HepG2 (cell line): ENCODE results near the gene HDAC4. TPM values are rescaled to one million over a fixed set of nuclear protein-coding genes. Genes with fewer than 3 reads are reported as not detected.

ENCODE experiments used
- GABPB1 ChIP-seq: IDR thresholded peaks from 2 replicates; pipeline ENCODE4 v1.6.1; 2016; ENCODE audit warnings: mild to moderate bottlenecking, missing genetic modification reagents, moderate library complexity, missing compliant biosample characterization
- KDM5B ChIP-seq: sonication (generic); formaldehyde crosslinking; IDR thresholded peaks from 2 replicates; pipeline ENCODE4 v1.4.0; 2020; ENCODE audit warnings: missing genetic modification reagents, mild to moderate bottlenecking, borderline replicate concordance
- MAFG ChIP-seq: sonication (generic); formaldehyde crosslinking; IDR thresholded peaks from 2 replicates; pipeline ENCODE4 v1.5.1; 2020; ENCODE audit warnings: mild to moderate bottlenecking, missing genetic modification reagents
- MTA1 ChIP-seq: sonication (generic); formaldehyde crosslinking; IDR thresholded peaks from 2 replicates; pipeline ENCODE4 v1.4.0; 2020; ENCODE audit warnings: missing genetic modification reagents, mild to moderate bottlenecking, borderline replicate concordance
- SALL1 ChIP-seq: sonication (generic); formaldehyde crosslinking; IDR thresholded peaks from 2 replicates; pipeline ENCODE4 v1.8.0; 2022; ENCODE audit warnings: mild to moderate bottlenecking, missing genetic modification reagents
- SAP130 ChIP-seq: IDR thresholded peaks from 2 replicates; pipeline ENCODE4 v1.6.1; 2016; ENCODE audit warnings: low read depth
- ZNF343 ChIP-seq: sonication (generic); formaldehyde crosslinking; IDR thresholded peaks from 2 replicates; pipeline ENCODE4 v1.4.0; 2020; ENCODE audit warnings: mild to moderate bottlenecking, missing genetic modification reagents
- ZNF556 ChIP-seq: sonication (generic); formaldehyde crosslinking; IDR thresholded peaks from 2 replicates; pipeline ENCODE4 v1.4.0; 2020; ENCODE audit warnings: mild to moderate bottlenecking, missing genetic modification reagents, borderline replicate concordance
- ZNF788 ChIP-seq: sonication (generic); formaldehyde crosslinking; IDR thresholded peaks from 2 replicates; pipeline ENCODE4 v1.5.0; 2020; ENCODE audit warnings: mild to moderate bottlenecking, missing genetic modification reagents, borderline replicate concordance
- ZNF790 ChIP-seq: sonication (generic); formaldehyde crosslinking; IDR thresholded peaks from 2 replicates; pipeline ENCODE4 v1.8.0; 2022; ENCODE audit warnings: missing genetic modification reagents, mild to moderate bottlenecking, borderline replicate concordance
- polyA plus RNA-seq, 8 experiments: library from polyadenylated mRNA; depleted of rRNA in 3 of 8; stranded (reverse) in 7 of 8; unstranded in 1 of 8; fragments of >200 nt; fragmentation: Illumina TruSeq in 4 of 8; extraction: Trizol in 4 of 8; gene quantifications; 2 replicates each; pipeline versions ENCODE4 v1.2.1 to v1.2.3, GENCODE V29; 2011 to 2016; ENCODE audit warnings: low read depth in 4 of 8, missing spikeins in 1 of 8, mixed read lengths in 1 of 8; ENCODE audit not compliant: insufficient read depth in 1 of 8
- total RNA-seq, 5 experiments: library from RNA; depleted of rRNA; stranded (reverse); fragments of >200 nt; fragmentation: Illumina TruSeq; extraction: Trizol; gene quantifications; 2 replicates each; pipeline ENCODE4 v1.2.3, GENCODE V29; 2016; ENCODE audit warnings: low read depth in 1 of 5
- TF ChIP-seq, protein P1 (sequence below): sonication (generic); formaldehyde crosslinking; IDR thresholded peaks from 2 replicates; pipeline ENCODE4 v1.5.0; 2020; ENCODE audit warnings: mild to moderate bottlenecking, missing genetic modification reagents, borderline replicate concordance
- TF ChIP-seq, protein P2 (sequence below): IDR thresholded peaks from 2 replicates; pipeline ENCODE4 v1.6.1; 2012; ENCODE audit warnings: inconsistent platforms

Gene HDAC4
- total and polyA plus RNA-seq, 2 of the 13 experiments (the other 11 are each of a cell fraction or from before 2014, with no cell fraction given): 10.1 to 11.5 TPM

DNA sequence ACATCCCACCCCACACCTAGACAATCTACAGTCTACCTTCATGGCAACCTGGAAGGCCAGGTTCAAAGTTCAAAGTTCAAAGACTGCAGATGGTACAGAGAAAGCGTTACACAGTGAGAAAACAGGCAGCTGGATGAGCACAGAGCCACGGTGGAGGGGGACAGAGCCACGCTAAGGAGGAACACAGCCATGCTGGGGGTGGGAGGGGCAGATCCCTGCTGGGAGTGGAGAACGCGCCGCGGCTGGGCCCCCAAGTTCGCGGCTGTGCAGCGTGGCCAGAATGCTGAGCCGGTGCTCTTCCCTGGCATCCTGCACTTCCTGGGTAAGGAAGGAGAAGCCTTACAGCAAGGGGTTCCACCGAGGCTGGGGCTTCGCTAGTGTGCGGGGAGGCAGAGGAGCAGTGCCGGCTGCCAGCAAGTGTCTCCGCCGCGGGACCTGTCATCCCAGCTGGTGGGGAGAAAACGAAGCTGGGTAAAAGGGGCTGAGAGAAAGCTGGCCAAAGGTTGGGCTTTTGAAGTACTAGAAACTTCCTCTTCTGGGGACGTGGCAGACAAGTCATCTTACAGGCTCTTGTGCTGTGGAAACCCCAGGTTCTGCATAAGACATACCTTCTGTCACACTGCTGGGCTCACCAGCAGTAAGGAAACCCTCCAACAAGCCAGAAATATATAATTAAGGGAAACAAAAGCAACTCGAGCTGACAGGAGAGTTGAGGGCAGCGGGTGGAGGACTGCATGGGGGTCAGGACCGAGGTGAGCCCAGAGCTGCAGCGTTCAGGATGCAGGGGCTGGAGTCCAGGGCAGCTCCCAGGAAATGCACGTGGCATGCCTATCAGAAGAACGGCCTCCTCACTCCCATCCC lies 115.5 kb downstream of the HDAC4 start (continued):
- TF ChIP-seq, protein P1, sequence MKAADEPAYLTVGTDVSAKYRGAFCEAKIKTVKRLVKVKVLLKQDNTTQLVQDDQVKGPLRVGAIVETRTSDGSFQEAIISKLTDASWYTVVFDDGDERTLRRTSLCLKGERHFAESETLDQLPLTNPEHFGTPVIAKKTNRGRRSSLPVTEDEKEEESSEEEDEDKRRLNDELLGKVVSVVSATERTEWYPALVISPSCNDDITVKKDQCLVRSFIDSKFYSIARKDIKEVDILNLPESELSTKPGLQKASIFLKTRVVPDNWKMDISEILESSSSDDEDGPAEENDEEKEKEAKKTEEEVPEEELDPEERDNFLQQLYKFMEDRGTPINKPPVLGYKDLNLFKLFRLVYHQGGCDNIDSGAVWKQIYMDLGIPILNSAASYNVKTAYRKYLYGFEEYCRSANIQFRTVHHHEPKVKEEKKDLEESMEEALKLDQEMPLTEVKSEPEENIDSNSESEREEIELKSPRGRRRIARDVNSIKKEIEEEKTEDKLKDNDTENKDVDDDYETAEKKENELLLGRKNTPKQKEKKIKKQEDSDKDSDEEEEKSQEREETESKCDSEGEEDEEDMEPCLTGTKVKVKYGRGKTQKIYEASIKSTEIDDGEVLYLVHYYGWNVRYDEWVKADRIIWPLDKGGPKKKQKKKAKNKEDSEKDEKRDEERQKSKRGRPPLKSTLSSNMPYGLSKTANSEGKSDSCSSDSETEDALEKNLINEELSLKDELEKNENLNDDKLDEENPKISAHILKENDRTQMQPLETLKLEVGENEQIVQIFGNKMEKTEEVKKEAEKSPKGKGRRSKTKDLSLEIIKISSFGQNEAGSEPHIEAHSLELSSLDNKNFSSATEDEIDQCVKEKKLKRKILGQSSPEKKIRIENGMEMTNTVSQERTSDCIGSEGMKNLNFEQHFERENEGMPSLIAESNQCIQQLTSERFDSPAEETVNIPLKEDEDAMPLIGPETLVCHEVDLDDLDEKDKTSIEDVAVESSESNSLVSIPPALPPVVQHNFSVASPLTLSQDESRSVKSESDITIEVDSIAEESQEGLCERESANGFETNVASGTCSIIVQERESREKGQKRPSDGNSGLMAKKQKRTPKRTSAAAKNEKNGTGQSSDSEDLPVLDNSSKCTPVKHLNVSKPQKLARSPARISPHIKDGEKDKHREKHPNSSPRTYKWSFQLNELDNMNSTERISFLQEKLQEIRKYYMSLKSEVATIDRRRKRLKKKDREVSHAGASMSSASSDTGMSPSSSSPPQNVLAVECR (CRISPR knock-in tag): 0 out of 2 replicates have a peak, but pooled peaks have one; percentile 30
- 0 out of 2 replicates have a peak, but pooled peaks have one; percentile 29 for TF ChIP-seq ZNF556 (CRISPR knock-in tag)
- TF ChIP-seq ZNF788 (CRISPR knock-in tag): no peak; the same call in 1 of the 2 replicates
- TF ChIP-seq GABPB1 (CRISPR knock-in tag): peak; percentile 32; the same call in 1 of the 2 replicates
- peak; percentile 31 for TF ChIP-seq SALL1
- peak; percentile 48; the same call in 1 of the 2 replicates for TF ChIP-seq SAP130 (CRISPR knock-in tag)
- TF ChIP-seq MTA1 (CRISPR knock-in tag): peak; percentile 54; the same call in 1 of the 2 replicates
- TF ChIP-seq, protein P2, sequence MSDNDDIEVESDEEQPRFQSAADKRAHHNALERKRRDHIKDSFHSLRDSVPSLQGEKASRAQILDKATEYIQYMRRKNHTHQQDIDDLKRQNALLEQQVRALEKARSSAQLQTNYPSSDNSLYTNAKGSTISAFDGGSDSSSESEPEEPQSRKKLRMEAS: peak; percentile 80
- TF ChIP-seq KDM5B (CRISPR knock-in tag): peak; percentile 51; the same call in 1 of the 2 replicates
- TF ChIP-seq ZNF343 (CRISPR knock-in tag): no peak
- 0 out of 2 replicates have a peak, but pooled peaks have one; percentile 44 for TF ChIP-seq MAFG (CRISPR knock-in tag)
- no peak for TF ChIP-seq ZNF790 (CRISPR knock-in tag)
